Lung (tissue), 12 donors: ENCODE measurements around the gene ZNF324B. TPM values are rescaled to one million over a fixed set of nuclear protein-coding genes. Genes with fewer than 3 reads are reported as not detected.
"Not testable (repeated sequence)": the region's sequence is repeated elsewhere in the genome, so short reads cannot be mapped to it uniquely, and the experiment has no call there.

ENCODE experiments used
- ATAC-seq: fragments of 200-7000 bp; cut with Tn5 transposase; one replicate; pipeline ENCODE4 v1.9.1; 2020; ENCODE audit warnings: moderate number of reproducible peaks; ENCODE audit not compliant: insufficient read depth, low FRiP score
- DNase-seq, 3 donors: peaks; one replicate each; pipeline ENCODE4 v3.0.0-alpha.2; 2013 to 2017
- H3K27ac ChIP-seq, 2 donors: one replicate each; pipeline ENCODE4 v1.5.1; 2013; ENCODE audit warnings: mild to moderate bottlenecking in 2 of 2, moderate library complexity in 2 of 2, control low read depth in 1 of 2, inconsistent platforms in 1 of 2, low read depth in 1 of 2, low read length in 1 of 2
- H3K27me3 ChIP-seq, 3 donors: one replicate each; pipeline ENCODE4 v1.5.1; 2013; ENCODE audit warnings: low read length in 2 of 3; ENCODE audit not compliant: control insufficient read depth in 3 of 3, insufficient read depth in 3 of 3
- H3K36me3 ChIP-seq, 4 donors: one replicate each; pipeline ENCODE4 v1.5.1; 2013; ENCODE audit warnings: low read length in 4 of 4, mild to moderate bottlenecking in 1 of 4, moderate library complexity in 1 of 4; ENCODE audit not compliant: control insufficient read depth in 4 of 4, insufficient read depth in 4 of 4
- H3K4me1 ChIP-seq, 5 donors: one replicate each; pipeline ENCODE4 v1.5.1; 2013; ENCODE audit warnings: low read length in 5 of 5, mild to moderate bottlenecking in 2 of 5, moderate library complexity in 1 of 5; ENCODE audit not compliant: control insufficient read depth in 5 of 5, insufficient read depth in 5 of 5
- H3K4me3 ChIP-seq: one replicate; pipeline ENCODE4 v1.5.1; 2013; ENCODE audit warnings: mild to moderate bottlenecking, control low read depth, moderate library complexity
- H3K9ac ChIP-seq, 2 donors: one replicate each; pipeline ENCODE4 v1.5.1; 2013; ENCODE audit warnings: low read length in 2 of 2, control low read depth in 1 of 2; ENCODE audit not compliant: insufficient read depth in 1 of 2
- H3K9me3 ChIP-seq, 4 donors: one replicate each; pipeline ENCODE4 v1.5.1; 2013; ENCODE audit warnings: low read length in 3 of 4, mild to moderate bottlenecking in 1 of 4, moderate library complexity in 1 of 4; ENCODE audit not compliant: control insufficient read depth in 4 of 4, insufficient read depth in 3 of 4
- CTCF ChIP-seq: IDR thresholded peaks from 2 replicates; pipeline ENCODE4 v1.5.1; 2012; ENCODE audit warnings: mild to moderate bottlenecking; ENCODE audit errors: control extremely low read depth, extremely low read depth
- WGBS, 2 donors: extraction: QIAGEN DNeasy Blood & Tissue Kit; methylation state at CpG; one replicate each; pipeline ENCODE4 v1.1.7; 2013; 5-methylcytosine and 5-hydroxymethylcytosine counted together
- polyA plus RNA-seq, 2 donors: library from polyadenylated mRNA; stranded (reverse); fragments of 200-250 nt; gene quantifications; one replicate each; pipeline ENCODE4 v1.2.1, GENCODE V29; 2013
- total RNA-seq, 2 donors: library from RNA; depleted of rRNA in 1 of 2; stranded (reverse); fragments of >200 nt in 1 of 2; gene quantifications; one replicate each; pipeline ENCODE4 v1.2.1, GENCODE V29; 2014 to 2021
- donor health status: control.
- donor health status: control.
- donor health status: Bipolar disorder and iron deficiency.
- donor health status: healthy.
- donor health status: DM: yes; HTN: yes; CAD: no.

The ZNF324B gene
- total and polyA plus RNA-seq, 4 donors, result 2.8 to 9.3 (median 6.1) TPM

- Histone ChIP-seq H3K27ac (no peak overlapping the region), H3K4me3 (no peak overlapping the region), H3K36me3 (peaks cover 0 to 21% (median 4%) of the 10 kb centered on the region in 4 donors), H3K4me1 (peaks cover 0 to 10% (median 5%) of the 10 kb centered on the region in 5 donors), H3K27me3 (no peaks in the 10 kb centered on the region), H3K9me3 (no peaks in the 10 kb centered on the region), H3K9ac (no peak overlapping the region)
- no peak for ATAC-seq
- 93 to 95% methylated on average over 20 of the region's 20 CpGs for WGBS, 2 donors
- no peak for DNase-seq
- TF ChIP-seq CTCF, result no peak
These were observed 29.0 kb downstream of the ZNF324B start for GRCh38 chr19:58480481-58480830.

DNA sequence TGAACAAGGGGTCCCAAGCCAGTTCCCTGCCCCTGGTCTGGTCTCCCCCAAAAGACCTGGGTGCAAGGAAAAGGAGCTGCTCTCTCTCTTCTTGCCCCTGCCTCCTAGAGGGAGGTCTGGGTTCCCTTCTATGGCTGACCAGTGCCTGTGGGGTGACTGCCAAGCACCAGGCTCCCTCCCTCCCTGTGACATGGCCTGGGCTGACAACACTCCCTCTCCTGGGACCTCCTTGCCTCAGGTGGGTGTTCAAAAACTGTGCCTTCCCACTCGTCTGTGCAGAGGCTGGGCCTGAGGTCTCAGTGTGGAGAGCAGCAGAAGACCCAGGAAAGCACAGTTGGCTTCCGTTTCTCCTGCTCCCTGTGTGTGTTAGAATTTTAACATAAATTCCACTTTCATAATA, 29.4 kb downstream of the ZNF324B start:
- H3K9me3 ChIP-seq, result no peaks in the 10 kb centered on the region
- DNase-seq (no peak), ATAC-seq (no peak)
- no peak overlapping the region for H3K9ac ChIP-seq
- WGBS, 2 donors, result 79 to 91% methylated on average over 2 of the region's 2 CpGs
- H3K36me3 ChIP-seq, result peaks cover 0 to 21% (median 4%) of the 10 kb centered on the region in 4 donors
- no peak overlapping the region for H3K4me3 ChIP-seq
- H3K27me3 ChIP-seq, result no peaks in the 10 kb centered on the region
- peaks cover 0 to 9% (median 5%) of the 10 kb centered on the region in 5 donors for H3K4me1 ChIP-seq
- no peak for TF ChIP-seq CTCF
- H3K27ac ChIP-seq, result no peak overlapping the region

GRCh38 chr19:58482372-58482771, 30.9 kb downstream of the ZNF324B start:
- DNase-seq, result no peak
- ATAC-seq, result no peak
- Histone ChIP-seq H3K27me3 (no peaks in the 10 kb centered on the region), H3K27ac (no peak overlapping the region), H3K4me1 (peaks cover 0 to under 1% (median 0%) of the 10 kb centered on the region in 5 donors), H3K36me3 (peaks cover 0 to 21% (median 4%) of the 10 kb centered on the region in 4 donors), H3K4me3 (no peak overlapping the region), H3K9me3 (no peaks in the 10 kb centered on the region), H3K9ac (no peak overlapping the region)
- WGBS, 2 donors, result 88 to 89% methylated on average over 7 of the region's 7 CpGs
- no peak for TF ChIP-seq CTCF

- no peak for ATAC-seq
- DNase-seq, result no peak
- no peaks in the 10 kb centered on the region for H3K4me1 ChIP-seq
- no peak for TF ChIP-seq CTCF
- no peaks in the 10 kb centered on the region for H3K9me3 ChIP-seq
- no peak overlapping the region for H3K27ac ChIP-seq
- H3K36me3 ChIP-seq, result peaks cover 0 to 21% (median 3%) of the 10 kb centered on the region in 4 donors
- 84 to 86% methylated on average over 2 of the region's 2 CpGs for WGBS, 2 donors
- H3K4me3 ChIP-seq, result no peak overlapping the region
- H3K27me3 ChIP-seq, result no peaks in the 10 kb centered on the region
- H3K9ac ChIP-seq, result no peak overlapping the region
These were observed 32.4 kb downstream of the ZNF324B start for GRCh38 chr19:58483776-58484175.

DNA sequence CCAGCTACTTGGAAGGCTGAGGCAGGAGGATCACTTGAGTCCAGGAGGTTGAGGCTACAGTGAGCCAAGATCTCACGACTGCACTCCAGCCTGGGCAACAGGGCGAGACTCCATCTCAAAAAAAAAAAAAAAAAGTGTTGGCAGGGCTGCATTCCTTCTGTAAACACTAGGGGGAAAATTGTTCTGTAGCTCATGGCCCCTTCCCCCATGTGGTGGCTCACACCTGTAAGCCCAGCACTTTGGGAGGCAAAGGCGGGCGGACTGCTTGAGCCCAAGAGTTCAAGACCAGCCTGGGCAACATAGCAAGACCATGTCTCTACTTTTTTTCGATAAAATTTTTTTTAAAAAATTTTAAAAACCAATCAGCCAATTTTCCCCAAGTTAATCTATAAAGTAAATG, 32.9 kb downstream of the ZNF324B start:
- 91 to 96% methylated on average over 5 of the region's 5 CpGs for WGBS, 2 donors
- H3K9me3 ChIP-seq, H3K27me3 ChIP-seq, H3K4me1 ChIP-seq, H3K27ac ChIP-seq, DNase-seq, H3K9ac ChIP-seq, ATAC-seq, H3K4me3 ChIP-seq: not testable (repeated sequence)
- H3K36me3 ChIP-seq, result peaks cover 0 to 21% (median 3%) of the 10 kb centered on the region in 4 donors
